H54 (cell line): ENCODE data around the gene KCNIP1.
"Not testable (repeated sequence)": the region's sequence is repeated elsewhere in the genome, so short reads cannot be mapped to it uniquely, and the experiment has no call there.

Experiments
- DNase-seq: peaks from one replicate; pipeline ENCODE4 v3.0.0; 2011; ENCODE audit warnings: low spot score, mixed read lengths; ENCODE audit not compliant: insufficient read length
- FAIRE-seq: peaks from 3 replicates; lab custom pipeline; 2011; peaks lifted over from hg19 to GRCh38; lab: Jason Lieb, UNC
- POLR2A ChIP-seq: IDR thresholded peaks from 2 replicates; pipeline ENCODE4 v1.6.1; 2011; ENCODE audit warnings: low read depth, mild to moderate bottlenecking, low read length

KCNIP1 gene

GRCh38 chr5:170745481-170746071, 241.8 kb downstream of the KCNIP1 start:
- FAIRE-seq (no peak), DNase-seq (no peak)

GRCh38 chr5:170746075-170746960, 242.5 kb downstream of the KCNIP1 start:
- no peak for FAIRE-seq

More at GRCh38 chr5:170745481-170746071, 241.8 kb downstream of the KCNIP1 start:
- TF ChIP-seq POLR2A = no peak

GRCh38 chr5:170746961-170747340, 243.1 kb downstream of the KCNIP1 start:
- DNase-seq (no peak), FAIRE-seq (no peak)
- TF ChIP-seq POLR2A = no peak

More at GRCh38 chr5:170746075-170746960, 242.5 kb downstream of the KCNIP1 start:
- TF ChIP-seq POLR2A = no peak
- no peak for DNase-seq

- FAIRE-seq (no peak), DNase-seq (no peak)
- no peak for TF ChIP-seq POLR2A
These were observed 243.5 kb downstream of the KCNIP1 start for GRCh38 chr5:170747357-170747756.

GRCh38 chr5:170747851-170748250, 244.0 kb downstream of the KCNIP1 start:
- no peak for DNase-seq
- no peak for FAIRE-seq
- no peak for TF ChIP-seq POLR2A

- DNase-seq (no peak), FAIRE-seq (no peak)
- TF ChIP-seq POLR2A = no peak
These were observed 245.2 kb downstream of the KCNIP1 start for GRCh38 chr5:170748951-170749471.

- TF ChIP-seq POLR2A = no peak
- no peak for FAIRE-seq
- DNase-seq = no peak
These were observed 246.2 kb downstream of the KCNIP1 start for GRCh38 chr5:170749911-170750431.

GRCh38 chr5:170750791-170751190, 247.0 kb downstream of the KCNIP1 start:
- FAIRE-seq = no peak
- DNase-seq = no peak
- no peak for TF ChIP-seq POLR2A

- no peak for FAIRE-seq
- DNase-seq = no peak
- TF ChIP-seq POLR2A = no peak
These were observed 247.8 kb downstream of the KCNIP1 start for GRCh38 chr5:170751631-170752030.

- DNase-seq (no peak), FAIRE-seq (no peak)
- no peak for TF ChIP-seq POLR2A
These were observed 248.7 kb downstream of the KCNIP1 start for GRCh38 chr5:170752257-170753215.

- DNase-seq (no peak), FAIRE-seq (no peak)
- no peak for TF ChIP-seq POLR2A
These were observed 249.5 kb downstream of the KCNIP1 start for GRCh38 chr5:170753311-170753710.

GRCh38 chr5:170754508-170754907, 250.7 kb downstream of the KCNIP1 start:
- not testable (repeated sequence) for FAIRE-seq, DNase-seq
